ENCODE data around the gene CABLES2. TPM values are rescaled to one million over a fixed set of nuclear protein-coding genes. Genes with fewer than 3 reads are reported as not detected.

CABLES2 gene
- total and polyA plus RNA-seq, 2 donors (not counting 3 experiments of a cell fraction or from before 2014, with no cell fraction given): 7.8 to 9.9 TPM

- peak; percentile 12 for FAIRE-seq
- Histone ChIP-seq H3K9ac (replicated peaks; ENCODE audit: extremely low read depth, insufficient read depth, low read length) (peak overlapping the region; percentile 71), H3K27me3 (ENCODE audit: control insufficient read depth in 2 of 2, insufficient read depth in 2 of 2, low read length in 2 of 2) (no peaks in the 10 kb centered on the region), H3K4me3 (replicated peaks in 1 of 3; ENCODE audit: insufficient read depth in 1 of 3, low read depth in 1 of 3, low read length in 3 of 3) (peak overlapping the region; percentile 41 to 71 (median 60)), H3K27ac (ENCODE audit: insufficient read depth, low read depth, low read length) (peak overlapping the region; percentile 85), H4K20me1 (replicated peaks; ENCODE audit: control insufficient read depth, extremely low read depth, insufficient read depth, low read length) (no peaks in the 10 kb centered on the region), H3K36me3 (ENCODE audit: control insufficient read depth in 2 of 2, extremely low read depth in 1 of 2, insufficient read depth in 2 of 2, low read length in 2 of 2) (no peaks in the 10 kb centered on the region), H3K79me2 (ENCODE audit: control insufficient read depth, insufficient read depth, low read length) (peaks cover 54% of the 10 kb centered on the region), H3K4me2 (ENCODE audit: insufficient read depth, low read length) (peak overlapping the region; percentile 48), H3K4me1 (ENCODE audit: control insufficient read depth, extremely low read depth, insufficient read depth, low read length) (peaks cover 52% of the 10 kb centered on the region), H3K9me1 (replicated peaks; ENCODE audit: control insufficient read depth, extremely low read depth, insufficient read depth, low read length) (no peaks in the 10 kb centered on the region), H2AFZ (ENCODE audit: low read depth, low read length) (no peak overlapping the region), H3K9me3 (replicated peaks; ENCODE audit: control insufficient read depth, insufficient read depth, low read length) (no peaks in the 10 kb centered on the region)
- DNase-seq (ENCODE audit: low read depth, low spot score): no peak
- POLR2A ChIA-PET: no interaction called here
- BruUV-seq (replicated peaks): no TSS peak
- CTCF ChIA-PET: interaction anchor here (1.3 to 9.9 kb wide), 6 partner anchors 13 to 65 kb away, joined by 3 to 179 read pairs (median 6); partner anchors contain the start of gene RPS21
- dilution Hi-C loops (cut with MboI; ENCODE audit: extremely low pct_ligation_motif_present, low sequenced_read_pairs): no loop called here
- TF ChIP-seq MYC (IDR thresholded peaks at IDR 0.05; ENCODE audit: low read depth, low read length): no peak
- TF ChIP-seq, protein P1, sequence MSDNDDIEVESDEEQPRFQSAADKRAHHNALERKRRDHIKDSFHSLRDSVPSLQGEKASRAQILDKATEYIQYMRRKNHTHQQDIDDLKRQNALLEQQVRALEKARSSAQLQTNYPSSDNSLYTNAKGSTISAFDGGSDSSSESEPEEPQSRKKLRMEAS (IDR thresholded peaks at IDR 0.05; ENCODE audit: insufficient read depth, insufficient read length): no peak
- no peak for TF ChIP-seq GATA2 (IDR thresholded peaks at IDR 0.05; ENCODE audit: insufficient read depth, insufficient read length, low read depth, low read length)
- TF ChIP-seq EZH2 (IDR thresholded peaks at IDR 0.05; ENCODE audit: borderline replicate concordance, low read depth, low read length, severe bottlenecking): no peak
- TF ChIP-seq POLR2A (IDR thresholded peaks at IDR 0.05; ENCODE audit: low read depth, low read length): no peak
- TF ChIP-seq JUN (IDR thresholded peaks at IDR 0.05; ENCODE audit: borderline replicate concordance, insufficient read depth, insufficient read length, low read depth): no peak
- no peak for TF ChIP-seq FOS (IDR thresholded peaks at IDR 0.05; ENCODE audit: borderline replicate concordance, insufficient read depth, low read length)
- TF ChIP-seq, protein P2, sequence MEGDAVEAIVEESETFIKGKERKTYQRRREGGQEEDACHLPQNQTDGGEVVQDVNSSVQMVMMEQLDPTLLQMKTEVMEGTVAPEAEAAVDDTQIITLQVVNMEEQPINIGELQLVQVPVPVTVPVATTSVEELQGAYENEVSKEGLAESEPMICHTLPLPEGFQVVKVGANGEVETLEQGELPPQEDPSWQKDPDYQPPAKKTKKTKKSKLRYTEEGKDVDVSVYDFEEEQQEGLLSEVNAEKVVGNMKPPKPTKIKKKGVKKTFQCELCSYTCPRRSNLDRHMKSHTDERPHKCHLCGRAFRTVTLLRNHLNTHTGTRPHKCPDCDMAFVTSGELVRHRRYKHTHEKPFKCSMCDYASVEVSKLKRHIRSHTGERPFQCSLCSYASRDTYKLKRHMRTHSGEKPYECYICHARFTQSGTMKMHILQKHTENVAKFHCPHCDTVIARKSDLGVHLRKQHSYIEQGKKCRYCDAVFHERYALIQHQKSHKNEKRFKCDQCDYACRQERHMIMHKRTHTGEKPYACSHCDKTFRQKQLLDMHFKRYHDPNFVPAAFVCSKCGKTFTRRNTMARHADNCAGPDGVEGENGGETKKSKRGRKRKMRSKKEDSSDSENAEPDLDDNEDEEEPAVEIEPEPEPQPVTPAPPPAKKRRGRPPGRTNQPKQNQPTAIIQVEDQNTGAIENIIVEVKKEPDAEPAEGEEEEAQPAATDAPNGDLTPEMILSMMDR (IDR thresholded peaks at IDR 0.05; ENCODE audit: extremely low read depth in 1 of 2, insufficient read depth in 1 of 2, low read depth in 1 of 2, low read length in 2 of 2): no peak
- TF ChIP-seq POLR2AphosphoS5 (IDR thresholded peaks at IDR 0.05; ENCODE audit: insufficient read depth, low read depth, low read length): no peak
- intact Hi-C loops (cut with micrococcal nuclease): loop anchor here (1.0 kb wide), 1 partner anchor 9 kb away; no protein-coding TSS in a partner anchor
Measured at GRCh38 chr20:62365814-62366369, 41.2 kb downstream of the CABLES2 start.
